KMS-11 (cell line): Measurements from ENCODE around the gene LIPF.

Source experiments
- H2AFZ ChIP-seq: fragments of 200-600 bp; sonication (generic); 2 replicates; pipeline ENCODE4 v1.6.1; 2016; ENCODE audit warnings: antibody characterized with exemption, mixed run types, low read depth
- H3K27ac ChIP-seq: fragments of 200-600 bp; sonication (generic); 2 replicates; pipeline ENCODE4 v1.6.1; 2016; ENCODE audit warnings: mild to moderate bottlenecking, mixed run types
- H3K27me3 ChIP-seq: fragments of 200-600 bp; sonication (generic); 2 replicates; pipeline ENCODE4 v1.6.1; 2017; ENCODE audit warnings: mild to moderate bottlenecking, low read depth, mixed run types, moderate library complexity; ENCODE audit not compliant: insufficient read depth
- H3K36me3 ChIP-seq: fragments of 200-600 bp; sonication (generic); 2 replicates; pipeline ENCODE4 v1.6.1; 2017; ENCODE audit warnings: mild to moderate bottlenecking, mixed run types; ENCODE audit not compliant: insufficient read depth
- H3K4me1 ChIP-seq: fragments of 200-600 bp; sonication (generic); 2 replicates; pipeline ENCODE4 v1.6.1; 2016; ENCODE audit warnings: mild to moderate bottlenecking, low read depth, mixed run types; ENCODE audit not compliant: poor library complexity, severe bottlenecking
- H3K4me2 ChIP-seq: fragments of 200-600 bp; sonication (generic); 2 replicates; pipeline ENCODE4 v1.7.0; 2016; ENCODE audit warnings: mild to moderate bottlenecking, mixed run types
- H3K4me3 ChIP-seq: fragments of 200-600 bp; sonication (generic); IDR thresholded peaks from 2 replicates; pipeline ENCODE4 v1.6.1; 2017; ENCODE audit warnings: low read depth, low read length, mixed read lengths; ENCODE audit not compliant: insufficient read depth
- H3K79me2 ChIP-seq: fragments of 200-600 bp; sonication (generic); 2 replicates; pipeline ENCODE4 v1.6.1; 2016; ENCODE audit warnings: low read depth, mixed run types; ENCODE audit not compliant: insufficient read depth
- H3K9ac ChIP-seq: fragments of 200-600 bp; sonication (generic); 2 replicates; pipeline ENCODE4 v1.6.1; 2016; ENCODE audit warnings: mild to moderate bottlenecking, mixed run types
- H4K20me1 ChIP-seq: fragments of 200-600 bp; sonication (generic); 2 replicates; pipeline ENCODE4 v1.6.1; 2016; ENCODE audit warnings: mild to moderate bottlenecking, mixed run types; ENCODE audit not compliant: insufficient read depth
- CTCF ChIP-seq: fragments of 200-600 bp; sonication (generic); conservative IDR thresholded peaks from 2 replicates; pipeline ENCODE4 v1.6.1; 2017; ENCODE audit warnings: low read depth, mild to moderate bottlenecking, antibody characterized with exemption, low read length, moderate library complexity, mixed read lengths

LIPF gene

DNA sequence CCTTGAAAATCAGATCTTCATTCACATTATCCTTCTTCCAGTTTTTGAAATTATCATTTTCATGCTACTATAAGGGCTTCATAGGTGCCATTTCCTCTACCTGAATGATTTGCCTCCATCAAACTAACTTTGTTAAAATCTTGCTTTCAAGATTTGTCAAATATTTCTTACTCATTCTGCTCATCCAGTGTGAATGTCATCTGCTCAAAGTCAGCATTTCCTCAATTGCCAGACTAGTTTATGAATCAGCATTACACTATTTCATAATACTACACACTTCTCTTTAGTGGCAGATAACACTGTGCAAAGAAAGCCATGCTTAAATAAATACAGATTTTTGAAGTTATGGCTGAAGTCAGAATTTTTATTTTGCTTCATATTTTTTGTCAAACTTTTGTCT, 21.3 kb upstream of the LIPF start:
- Histone ChIP-seq H3K4me1 (peaks cover 5% of the 10 kb centered on the region), H3K4me3 (no peak overlapping the region), H3K79me2 (no peaks in the 10 kb centered on the region), H3K27ac (no peak overlapping the region), H3K27me3 (no peaks in the 10 kb centered on the region), H4K20me1 (no peaks in the 10 kb centered on the region), H3K36me3 (no peaks in the 10 kb centered on the region), H2AFZ (no peak overlapping the region), H3K4me2 (no peak overlapping the region), H3K9ac (no peak overlapping the region)
- no peak for TF ChIP-seq CTCF

DNA sequence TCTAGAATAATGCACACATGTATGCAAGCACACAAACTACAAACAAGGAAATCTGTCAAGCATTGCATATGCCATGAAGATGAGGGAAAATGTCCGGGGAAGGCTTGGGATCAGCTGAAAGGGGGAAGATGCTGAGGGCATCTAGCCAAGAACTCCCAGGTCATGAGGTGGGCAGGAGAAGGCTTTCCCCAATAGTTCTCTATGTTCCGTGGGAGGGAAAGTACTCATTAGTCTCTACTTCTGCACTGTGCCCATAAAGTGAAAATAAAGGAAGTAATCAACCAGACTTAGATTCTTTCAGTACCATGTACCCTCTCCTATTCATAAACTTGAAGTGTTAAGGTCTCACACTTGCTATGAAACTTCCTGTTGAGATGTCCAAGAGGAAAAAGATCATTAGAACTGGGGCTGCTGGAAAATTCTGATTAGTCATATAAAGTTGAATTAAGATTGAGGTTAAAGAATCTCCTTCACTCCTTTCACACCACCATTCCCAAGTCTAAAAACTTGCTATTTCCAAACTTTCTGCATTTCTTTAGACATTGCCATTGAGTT, 17.1 kb upstream of the LIPF start:
- no peaks in the 10 kb centered on the region for H3K27me3 ChIP-seq
- no peak overlapping the region for H3K4me2 ChIP-seq
- no peaks in the 10 kb centered on the region for H4K20me1 ChIP-seq
- no peak overlapping the region for H3K9ac ChIP-seq
- H2AFZ ChIP-seq: no peak overlapping the region
- H3K79me2 ChIP-seq: no peaks in the 10 kb centered on the region
- no peak overlapping the region for H3K27ac ChIP-seq
- H3K4me1 ChIP-seq: no peaks in the 10 kb centered on the region
- TF ChIP-seq CTCF: no peak
- no peaks in the 10 kb centered on the region for H3K36me3 ChIP-seq
- no peak overlapping the region for H3K4me3 ChIP-seq

DNA sequence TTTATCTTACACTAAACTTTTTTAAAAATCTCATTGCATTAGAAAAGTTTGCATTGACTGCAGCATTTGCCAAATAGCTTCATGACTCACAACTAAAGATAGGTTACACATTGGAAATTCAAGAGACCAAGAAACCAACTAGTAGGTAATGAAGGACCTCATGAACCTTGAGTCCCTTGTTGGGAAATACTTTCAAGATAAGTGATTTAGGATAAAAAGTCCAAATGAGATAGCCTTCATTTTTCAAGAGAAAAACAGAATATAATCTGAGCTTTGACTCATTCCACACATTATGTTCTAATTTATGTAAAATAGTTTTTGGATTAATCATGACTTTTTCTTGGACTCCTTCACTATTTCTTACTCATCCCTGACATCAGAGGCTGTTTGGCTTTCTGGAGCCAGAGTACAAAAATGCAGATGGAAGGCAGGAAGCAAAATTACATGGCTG, 13.1 kb upstream of the LIPF start:
- Histone ChIP-seq H3K79me2 (no peaks in the 10 kb centered on the region), H3K4me3 (no peak overlapping the region), H3K27me3 (no peaks in the 10 kb centered on the region), H3K36me3 (no peaks in the 10 kb centered on the region), H3K4me2 (no peak overlapping the region), H3K27ac (no peak overlapping the region), H3K9ac (no peak overlapping the region), H3K4me1 (no peaks in the 10 kb centered on the region), H4K20me1 (no peaks in the 10 kb centered on the region), H2AFZ (no peak overlapping the region)
- TF ChIP-seq CTCF: no peak

- H3K27me3 ChIP-seq: no peaks in the 10 kb centered on the region
- no peaks in the 10 kb centered on the region for H4K20me1 ChIP-seq
- TF ChIP-seq CTCF: no peak
- no peaks in the 10 kb centered on the region for H3K36me3 ChIP-seq
- no peaks in the 10 kb centered on the region for H3K4me1 ChIP-seq
- H3K4me2 ChIP-seq: no peak overlapping the region
- no peaks in the 10 kb centered on the region for H3K79me2 ChIP-seq
- no peak overlapping the region for H3K27ac ChIP-seq
- H3K4me3 ChIP-seq: no peak overlapping the region
- no peak overlapping the region for H3K9ac ChIP-seq
- H2AFZ ChIP-seq: no peak overlapping the region
These were observed 11.6 kb upstream of the LIPF start for GRCh38 chr10:88652616-88653015.
